Measurements from ENCODE around the gene TTBK2.

TTBK2 gene

GRCh38 chr15:42704492-42704926 is 216.1 kb downstream of the TTBK2 start (continued):
- TF ChIP-seq KLF10 (tag by site-specific recombination; IDR thresholded peaks at IDR 0.05) (no peak), ZNF747 (tag by site-specific recombination; IDR thresholded peaks at IDR 0.05) (no peak), WT1 (tag by site-specific recombination; IDR thresholded peaks at IDR 0.05) (no peak), ZNF157 (tag by site-specific recombination; IDR thresholded peaks at IDR 0.05) (no peak)

GRCh38 chr15:42696626-42697025 is 224.0 kb downstream of the TTBK2 start:
- TF ChIP-seq ZNF202 (tag by site-specific recombination; IDR thresholded peaks at IDR 0.05; ENCODE audit: borderline replicate concordance) = no peak
- TF ChIP-seq EGR2 (tag by site-specific recombination; IDR thresholded peaks at IDR 0.05; ENCODE audit: low read depth) = no peak
- no peak for TF ChIP-seq ZSCAN5A (tag by site-specific recombination; IDR thresholded peaks at IDR 0.05)
- no peak for TF ChIP-seq ZNF521 (tag by site-specific recombination; IDR thresholded peaks at IDR 0.05)
- no peak for TF ChIP-seq YY1 (tag by site-specific recombination; IDR thresholded peaks at IDR 0.05)
- no peak for TF ChIP-seq ZNF112 (tag by site-specific recombination; IDR thresholded peaks at IDR 0.05)
- no peak for TF ChIP-seq MZF1 (tag by site-specific recombination; IDR thresholded peaks at IDR 0.05; ENCODE audit: borderline replicate concordance)
- TF ChIP-seq ZFP3 (tag by site-specific recombination; IDR thresholded peaks at IDR 0.05; ENCODE audit: low read depth) = no peak
- no peak for TF ChIP-seq ZNF175 (tag by site-specific recombination; IDR thresholded peaks at IDR 0.05)
- TF ChIP-seq GFI1B (tag by site-specific recombination; IDR thresholded peaks at IDR 0.05) = no peak
- no peak for TF ChIP-seq ZNF433 (tag by site-specific recombination; IDR thresholded peaks at IDR 0.05; ENCODE audit: low read depth)
- H3K4me3 ChIP-seq (ENCODE audit: low read depth, low read length) = no peak overlapping the region
- no peaks in the 10 kb centered on the region for H3K4me1 ChIP-seq (ENCODE audit: control insufficient read depth, insufficient read depth, low read length)
- ChIA-PET POLR2A (no interaction called here), CTCF (no interaction called here)
- H3K9me3 ChIP-seq (ENCODE audit: control insufficient read depth, insufficient read depth, low read depth, low read length) = no peaks in the 10 kb centered on the region
- no peak overlapping the region for H3K27ac ChIP-seq (ENCODE audit: extremely low read depth, low read depth, low read length)
- peaks cover 0 to 27% of the 10 kb centered on the region in 2 experiments; a peak in 2 of 3 replicates for H3K36me3 ChIP-seq (ENCODE audit: control insufficient read depth in 2 of 2, insufficient read depth in 1 of 2, low read length in 2 of 2)

GRCh38 chr15:42695527-42696071 is 225.0 kb downstream of the TTBK2 start:
- Histone ChIP-seq H3K36me3 (ENCODE audit: control insufficient read depth in 2 of 2, insufficient read depth in 1 of 2, low read length in 2 of 2) (peaks cover 0 to 30% of the 10 kb centered on the region in 2 experiments; a peak in 1 of 3 replicates), H3K4me1 (ENCODE audit: control insufficient read depth, insufficient read depth, low read length) (no peaks in the 10 kb centered on the region), H3K27ac (ENCODE audit: extremely low read depth, low read depth, low read length) (no peak overlapping the region), H3K4me3 (ENCODE audit: low read depth, low read length) (no peak overlapping the region), H3K9me3 (ENCODE audit: control insufficient read depth, insufficient read depth, low read depth, low read length) (no peaks in the 10 kb centered on the region)
- CTCF ChIA-PET = interaction anchor here (0.7 kb wide), 1 partner anchor 590 kb away, joined by 3 read pairs; no protein-coding TSS in a partner anchor
- POLR2A ChIA-PET = no interaction called here
- TF ChIP-seq ZNF292 (tag by site-specific recombination; IDR thresholded peaks at IDR 0.05; ENCODE audit: borderline replicate concordance, low read depth) = no peak
- TF ChIP-seq ZSCAN4 (tag by site-specific recombination; IDR thresholded peaks at IDR 0.05) = no peak
- no peak for TF ChIP-seq KLF16 (tag by site-specific recombination; IDR thresholded peaks at IDR 0.05)
- no peak for TF ChIP-seq ZIC2 (tag by site-specific recombination; IDR thresholded peaks at IDR 0.05)
- TF ChIP-seq ZNF10 (tag by site-specific recombination; IDR thresholded peaks at IDR 0.05) = no peak
- no peak for TF ChIP-seq ZNF211 (tag by site-specific recombination; IDR thresholded peaks at IDR 0.05; ENCODE audit: low read depth)
- no peak for TF ChIP-seq SP2 (tag by site-specific recombination; IDR thresholded peaks at IDR 0.05)
- TF ChIP-seq KLF7 (tag by site-specific recombination; IDR thresholded peaks at IDR 0.05; ENCODE audit: borderline replicate concordance) = no peak
- TF ChIP-seq ZNF16 (tag by site-specific recombination; IDR thresholded peaks at IDR 0.05; ENCODE audit: low read depth) = no peak
- TF ChIP-seq OSR2 (tag by site-specific recombination; IDR thresholded peaks at IDR 0.05) = no peak
- no peak for TF ChIP-seq ZNF157 (tag by site-specific recombination; IDR thresholded peaks at IDR 0.05)
- no peak for TF ChIP-seq ZNF792 (tag by site-specific recombination; IDR thresholded peaks at IDR 0.05)
- no peak for TF ChIP-seq ZNF645 (tag by site-specific recombination; IDR thresholded peaks at IDR 0.05)
- TF ChIP-seq ZNF146 (tag by site-specific recombination; IDR thresholded peaks at IDR 0.05) = no peak
- TF ChIP-seq HOXD13 (CRISPR knock-in tag; IDR thresholded peaks at IDR 0.05; ENCODE audit: borderline replicate concordance) = no peak
- no peak for TF ChIP-seq ZNF133 (tag by site-specific recombination; IDR thresholded peaks at IDR 0.05)

Data from HEK293 (cell line).